Kidney (tissue), 14 donors: Measurements from ENCODE around the gene PTPRJ. TPM values are rescaled to one million over a fixed set of nuclear protein-coding genes. Genes with fewer than 3 reads are reported as not detected.

Experiments used
- DNase-seq, 5 donors: peaks; one replicate each; pipeline ENCODE4 v3.0.0-alpha.2; 2013 to 2020
- FAIRE-seq: peaks from 2 replicates; lab custom pipeline; 2012; peaks lifted over from hg19 to GRCh38; lab: Jason Lieb, UNC
- H3K27ac ChIP-seq, 2 donors: one replicate each; pipeline ENCODE4 v1.7.0; 2013; ENCODE audit warnings: low read depth in 2 of 2, low read length in 2 of 2, inconsistent platforms in 1 of 2
- H3K27me3 ChIP-seq: one replicate; pipeline ENCODE4 v1.7.1; 2013; ENCODE audit warnings: low read length, inconsistent platforms; ENCODE audit not compliant: control insufficient read depth, insufficient read depth
- H3K36me3 ChIP-seq, 3 donors: one replicate each; pipeline versions ENCODE4 v1.7.0 to v1.7.1; 2013; ENCODE audit warnings: low read length in 3 of 3, control low read depth in 1 of 3, inconsistent platforms in 1 of 3; ENCODE audit not compliant: insufficient read depth in 3 of 3, control insufficient read depth in 2 of 3
- H3K4me1 ChIP-seq, 3 donors: one replicate each; pipeline versions ENCODE4 v1.7.0 to v1.7.1; 2013; ENCODE audit warnings: low read length in 3 of 3, inconsistent platforms in 1 of 3, low read depth in 1 of 3; ENCODE audit not compliant: control insufficient read depth in 2 of 3, insufficient read depth in 2 of 3
- H3K4me3 ChIP-seq, 3 donors: one replicate each; pipeline versions ENCODE4 v1.7.0 to v1.8.1; 2013; ENCODE audit warnings: low read length in 3 of 3, control low read depth in 1 of 3, inconsistent platforms in 1 of 3
- H3K9ac ChIP-seq, 3 donors: one replicate each; pipeline versions ENCODE4 v1.7.0 to v1.7.1; 2013; ENCODE audit warnings: low read length in 3 of 3, control low read depth in 1 of 3, inconsistent platforms in 1 of 3
- H3K9me3 ChIP-seq, 3 donors: one replicate each; pipeline versions ENCODE4 v1.7.0 to v1.7.1; 2013; ENCODE audit warnings: low read length in 3 of 3, control low read depth in 1 of 3, inconsistent platforms in 1 of 3; ENCODE audit not compliant: control insufficient read depth in 2 of 3, insufficient read depth in 1 of 3
- intact Hi-C: fragments of 100-400 bp; cut with DNase I; formaldehyde crosslinking; loops from one replicate; pipeline ENCODE4 v1.11.1; 2022
- polyA plus RNA-seq: library from polyadenylated mRNA; stranded (reverse); fragments of 350-450 nt; fragmentation: Illumina TruSeq; extraction: RNeasy Lipid Tissue Mini Kit (QIAGEN cat#74804); gene quantifications from one replicate; pipeline ENCODE4 v1.2.3, GENCODE V29; 2014; ENCODE audit warnings: low read depth, low replicate concordance; ENCODE audit not compliant: insufficient read depth
- total RNA-seq: library from RNA; stranded (reverse); fragmentation: NEBNext Ultra II Directional; extraction: Animal tissue kit (Norgen Biotek cat#: 25700); gene quantifications from one replicate; pipeline ENCODE4 v1.2.1, GENCODE V29; 2021
- TF ChIP-seq, protein P1 (sequence below): IDR thresholded peaks from 3 replicates; pipeline ENCODE4 v1.5.1; 2012; ENCODE audit warnings: mild to moderate bottlenecking, moderate library complexity, borderline replicate concordance; ENCODE audit not compliant: insufficient read depth; ENCODE audit errors: extremely low read depth
- donor health status: control.
- donor health status: control.
- donor health status: control.
- donor health status: control.
- donor health status: control.
- donor health status: DM: yes; HTN: yes; CAD: no.
- donor health status: Normal renal cell carcinoma (clear cell type).

The PTPRJ gene
- total and polyA plus RNA-seq, 2 donors from 2014 or later, result 9.2 to 80.5 TPM

DNA sequence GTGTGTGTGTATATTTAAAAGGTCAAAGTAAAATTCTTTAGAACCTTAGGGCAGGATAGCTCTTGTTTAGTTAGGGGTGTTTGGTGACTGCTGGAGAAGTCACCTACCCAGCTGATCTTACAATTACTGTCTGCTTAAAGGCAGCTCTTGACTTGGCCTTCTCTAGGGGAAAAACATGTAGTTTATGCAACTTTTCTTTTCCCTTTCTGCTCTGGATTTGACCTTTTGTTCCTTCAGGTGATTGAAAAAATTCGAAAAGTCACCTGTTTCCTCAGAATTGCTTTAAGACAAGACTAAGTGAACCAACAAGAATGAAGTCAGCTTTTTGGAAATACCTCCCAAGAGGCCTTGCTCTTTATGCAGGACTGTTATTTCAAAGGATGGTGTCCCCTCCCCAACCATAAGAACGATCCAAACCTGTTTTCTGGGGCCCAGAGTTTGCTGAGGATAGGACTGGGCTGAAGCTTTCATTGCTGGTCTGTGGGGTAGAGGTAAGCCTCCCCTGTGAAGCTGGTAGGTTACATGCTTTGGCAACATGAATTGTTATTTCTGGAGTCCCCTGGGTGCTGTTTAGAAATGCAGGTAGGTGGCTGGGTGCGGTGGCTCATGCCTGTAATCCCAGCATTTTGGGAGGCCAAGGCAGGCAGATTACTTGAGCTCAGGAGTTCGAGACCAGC is 111.2 kb downstream of the PTPRJ start:
- Histone ChIP-seq H3K9me3 (no peaks in the 10 kb centered on the region), H3K4me3 (no peak overlapping the region), H3K27me3 (no peaks in the 10 kb centered on the region), H3K4me1 (peaks cover 9 to 71% (median 22%) of the 10 kb centered on the region in 3 donors), H3K9ac (no peak overlapping the region), H3K36me3 (no peaks in the 10 kb centered on the region), H3K27ac (no peak overlapping the region)
- TF ChIP-seq, protein P1, sequence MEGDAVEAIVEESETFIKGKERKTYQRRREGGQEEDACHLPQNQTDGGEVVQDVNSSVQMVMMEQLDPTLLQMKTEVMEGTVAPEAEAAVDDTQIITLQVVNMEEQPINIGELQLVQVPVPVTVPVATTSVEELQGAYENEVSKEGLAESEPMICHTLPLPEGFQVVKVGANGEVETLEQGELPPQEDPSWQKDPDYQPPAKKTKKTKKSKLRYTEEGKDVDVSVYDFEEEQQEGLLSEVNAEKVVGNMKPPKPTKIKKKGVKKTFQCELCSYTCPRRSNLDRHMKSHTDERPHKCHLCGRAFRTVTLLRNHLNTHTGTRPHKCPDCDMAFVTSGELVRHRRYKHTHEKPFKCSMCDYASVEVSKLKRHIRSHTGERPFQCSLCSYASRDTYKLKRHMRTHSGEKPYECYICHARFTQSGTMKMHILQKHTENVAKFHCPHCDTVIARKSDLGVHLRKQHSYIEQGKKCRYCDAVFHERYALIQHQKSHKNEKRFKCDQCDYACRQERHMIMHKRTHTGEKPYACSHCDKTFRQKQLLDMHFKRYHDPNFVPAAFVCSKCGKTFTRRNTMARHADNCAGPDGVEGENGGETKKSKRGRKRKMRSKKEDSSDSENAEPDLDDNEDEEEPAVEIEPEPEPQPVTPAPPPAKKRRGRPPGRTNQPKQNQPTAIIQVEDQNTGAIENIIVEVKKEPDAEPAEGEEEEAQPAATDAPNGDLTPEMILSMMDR, result no peak
- intact Hi-C loops, result no loop called here
- FAIRE-seq (no peak), DNase-seq (no peak)

DNA sequence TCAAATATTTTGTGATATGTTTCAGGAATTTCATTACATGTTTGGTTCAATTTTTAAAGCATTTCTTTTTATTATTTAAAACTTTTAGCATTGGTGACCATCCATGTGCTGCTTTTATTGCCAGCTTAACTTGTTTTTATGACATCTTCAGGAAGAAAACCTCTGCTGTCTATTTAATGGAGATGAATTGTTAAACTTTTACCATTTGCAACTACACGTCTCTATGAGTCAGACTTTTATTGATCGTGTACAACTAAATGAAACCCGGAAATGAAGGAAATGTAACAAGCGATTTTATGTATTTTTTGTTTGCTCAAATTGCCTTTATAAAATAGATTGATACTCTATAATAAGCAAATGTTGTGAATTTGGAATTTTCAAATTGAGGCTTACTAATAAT is 113.0 kb downstream of the PTPRJ start:
- Histone ChIP-seq H3K9ac (no peak overlapping the region), H3K36me3 (no peaks in the 10 kb centered on the region), H3K27me3 (no peaks in the 10 kb centered on the region), H3K27ac (no peak overlapping the region), H3K4me1 (peaks cover 2 to 71% (median 20%) of the 10 kb centered on the region in 3 donors), H3K4me3 (no peak overlapping the region), H3K9me3 (no peaks in the 10 kb centered on the region)
- DNase-seq (no peak), FAIRE-seq (no peak)
- TF ChIP-seq, protein P1, result no peak
- intact Hi-C loops, result no loop called here

DNA sequence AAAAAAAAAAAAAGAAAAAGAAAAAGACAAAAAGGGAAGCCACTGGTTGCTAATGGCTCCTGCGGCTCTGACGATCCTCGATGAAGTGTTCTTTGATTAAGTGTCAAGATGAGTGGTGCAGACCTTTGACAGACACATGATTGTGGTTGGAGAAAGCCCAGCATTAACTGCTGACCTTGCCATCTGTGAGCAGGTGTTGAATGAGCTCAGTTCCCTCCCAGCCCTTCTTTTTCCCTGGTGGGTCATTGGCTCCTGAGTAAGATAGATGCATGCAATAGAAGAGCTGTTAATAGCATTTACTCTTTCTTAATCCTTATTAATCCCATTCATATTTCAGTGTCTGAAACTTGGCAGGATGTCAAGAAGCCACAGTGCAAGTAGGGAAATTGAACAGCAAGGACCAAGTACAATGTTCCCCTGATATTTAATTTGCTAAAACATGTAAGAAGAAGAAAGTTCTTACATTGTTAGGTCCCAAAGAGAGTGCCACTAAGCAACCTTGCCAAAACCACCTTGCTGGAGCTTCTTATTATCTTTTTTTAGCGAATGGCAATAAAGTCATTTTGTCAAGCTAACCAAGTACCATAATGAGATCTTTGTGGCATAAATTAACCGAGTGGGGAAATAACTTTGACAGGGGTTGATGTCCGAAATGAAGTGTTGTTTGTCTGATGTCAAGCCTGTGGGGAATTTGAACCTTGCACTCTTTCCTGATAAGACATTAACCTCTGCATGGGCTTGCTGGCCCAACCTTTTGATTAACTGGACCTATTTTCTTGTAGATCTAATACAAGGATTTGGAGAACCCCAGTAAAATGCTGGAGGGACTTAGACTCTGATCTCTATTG is 113.7 kb downstream of the PTPRJ start:
- no peak overlapping the region for H3K9ac ChIP-seq
- DNase-seq (peak in 2 of 5 donors; percentile 9 to 51), FAIRE-seq (no peak)
- TF ChIP-seq, protein P1, result no peak
- H3K9me3 ChIP-seq, result no peaks in the 10 kb centered on the region
- peak overlapping the region; percentile 16 to 37 for H3K27ac ChIP-seq
- intact Hi-C loops, result no loop called here
- no peaks in the 10 kb centered on the region for H3K27me3 ChIP-seq
- peaks cover 0 to 65% (median 16%) of the 10 kb centered on the region in 3 donors for H3K4me1 ChIP-seq
- no peak overlapping the region for H3K4me3 ChIP-seq
- no peaks in the 10 kb centered on the region for H3K36me3 ChIP-seq
